NCI-H1417 (cell line): ENCODE measurements around the gene TNS3.

Source experiments
- DNase-seq, 3 experiments: peaks; one replicate each; lab custom pipeline; 2025; lab: John Stamatoyannopoulos, UW

TNS3 gene

GRCh38 chr7:47225387-47226131 lies 356.4 kb downstream of the TNS3 start:
- no peak for DNase-seq
